IMR-90 (cell line): ENCODE measurements around the gene KRT82. TPM values are rescaled to one million over a fixed set of nuclear protein-coding genes. Genes with fewer than 3 reads are reported as not detected.

ENCODE experiments used
- ATAC-seq: fragments of 200-7000 bp; cut with Tn5 transposase; 2 replicates; pipeline ENCODE4 v1.9.1; 2020; ENCODE audit warnings: low read depth, mild to moderate bottlenecking, moderate library complexity
- BruUV-seq: library from RNA; stranded (reverse); fragments of 400-500 nt; replicated peaks from 2 replicates; lab custom pipeline; 2021; lab: Mats Ljungman, UMichigan
- CTCF ChIA-PET: fragments of 300-600 bp; formaldehyde crosslinking; extraction: SDS; loops from one replicate; lab custom pipeline; 2021; ENCODE audit warnings: antibody characterized with exemption; lab: Yijun Ruan, JAX
- POLR2A ChIA-PET: fragments of 300-600 bp; sonication (Branson Sonifier 250); formaldehyde crosslinking; loops from one replicate; lab custom pipeline; 2022; ENCODE audit warnings: antibody characterized with exemption; ENCODE audit not compliant: unreplicated experiment; lab: Charles Lee
- DNase-seq: peaks from one replicate; pipeline ENCODE4 v3.0.0; 2013
- H2AFZ ChIP-seq: replicated peaks from 2 replicates; pipeline ENCODE3; 2013; ENCODE audit warnings: low read length, mild to moderate bottlenecking; ENCODE audit not compliant: poor library complexity
- H2AK5ac ChIP-seq: 2 replicates; pipeline ENCODE4 v1.6.1; 2013; ENCODE audit warnings: low read depth, low read length, inconsistent platforms
- H2AK9ac ChIP-seq: replicated peaks from 2 replicates; pipeline ENCODE3; 2013; ENCODE audit warnings: mild to moderate bottlenecking, low read depth, low read length, moderate library complexity; ENCODE audit not compliant: poor library complexity
- H2BK120ac ChIP-seq: 2 replicates; pipeline ENCODE4 v1.6.1; 2013; ENCODE audit warnings: low read depth, low read length, inconsistent platforms
- H2BK15ac ChIP-seq: 3 replicates; pipeline ENCODE4 v1.6.1; 2013; ENCODE audit warnings: low read depth, low read length, inconsistent platforms
- H2BK20ac ChIP-seq: 2 replicates; pipeline ENCODE4 v1.6.1; 2013; ENCODE audit warnings: low read depth, mild to moderate bottlenecking, inconsistent platforms, low read length, moderate library complexity
- H2BK5ac ChIP-seq: 2 replicates; pipeline ENCODE4 v1.6.1; 2013; ENCODE audit warnings: mild to moderate bottlenecking, low read depth, low read length, inconsistent platforms; ENCODE audit not compliant: poor library complexity, severe bottlenecking
- H3K14ac ChIP-seq: replicated peaks from 2 replicates; pipeline ENCODE4 v1.6.1; 2013; ENCODE audit warnings: low read depth, low read length, inconsistent platforms
- H3K18ac ChIP-seq: 2 replicates; pipeline ENCODE4 v1.6.1; 2013; ENCODE audit warnings: low read depth, low read length, control low read depth
- H3K23ac ChIP-seq: 2 replicates; pipeline ENCODE4 v1.6.1; 2013; ENCODE audit warnings: low read depth, low read length, inconsistent platforms
- H3K27ac ChIP-seq: 2 replicates; pipeline ENCODE4 v1.5.1; 2013; ENCODE audit warnings: mild to moderate bottlenecking, control low read depth, low read length; ENCODE audit not compliant: insufficient read depth
- H3K27me3 ChIP-seq: 2 replicates; pipeline ENCODE4 v1.6.1; 2013; ENCODE audit warnings: low read length; ENCODE audit not compliant: control insufficient read depth, insufficient read depth
- H3K36me3 ChIP-seq: 2 replicates; pipeline ENCODE4 v1.6.1; 2013; ENCODE audit warnings: low read length, mixed read lengths; ENCODE audit not compliant: control insufficient read depth, insufficient read depth
- H3K4ac ChIP-seq: 2 replicates; pipeline ENCODE4 v1.6.1; 2013; ENCODE audit warnings: low read depth, low read length, inconsistent platforms
- H3K4me1 ChIP-seq: 2 replicates; pipeline ENCODE4 v1.6.1; 2013; ENCODE audit warnings: low read length, mixed read lengths; ENCODE audit not compliant: control insufficient read depth, insufficient read depth
- H3K4me2 ChIP-seq: 2 replicates; pipeline ENCODE4 v1.6.1; 2013; ENCODE audit warnings: low read depth, mild to moderate bottlenecking, control low read depth, low read length, moderate library complexity
- H3K4me3 ChIP-seq: 2 replicates; pipeline ENCODE4 v1.5.1; 2013; ENCODE audit warnings: low read depth, mild to moderate bottlenecking, control low read depth, low read length, moderate library complexity; ENCODE audit not compliant: insufficient read depth
- H3K56ac ChIP-seq: 2 replicates; pipeline ENCODE4 v1.6.1; 2013; ENCODE audit warnings: low read length, inconsistent platforms; ENCODE audit not compliant: insufficient read depth; ENCODE audit errors: extremely low read depth
- H3K79me1 ChIP-seq, 2 experiments: 2 replicates each; pipeline ENCODE4 v1.6.1; 2013; ENCODE audit warnings: low read length in 2 of 2, inconsistent platforms in 1 of 2, low read depth in 1 of 2
- H3K9ac ChIP-seq: 2 replicates; pipeline ENCODE4 v1.6.1; 2013; ENCODE audit warnings: low read depth, low read length, control low read depth
- H3K9me1 ChIP-seq: 2 replicates; pipeline ENCODE4 v1.6.1; 2013; ENCODE audit warnings: low read length, inconsistent platforms; ENCODE audit not compliant: insufficient read depth
- H3K9me3 ChIP-seq: 2 replicates; pipeline ENCODE4 v1.6.1; 2013; ENCODE audit warnings: low read length; ENCODE audit not compliant: control insufficient read depth, insufficient read depth
- H4K20me1 ChIP-seq: 2 replicates; pipeline ENCODE4 v1.6.1; 2013; ENCODE audit warnings: low read length, inconsistent platforms; ENCODE audit not compliant: insufficient read depth
- H4K5ac ChIP-seq: 2 replicates; pipeline ENCODE4 v1.6.1; 2013; ENCODE audit warnings: mild to moderate bottlenecking, low read depth, low read length, control low read depth
- H4K8ac ChIP-seq, 2 experiments: 2 replicates each; pipeline ENCODE4 v1.6.1; 2013; ENCODE audit warnings: low read depth in 2 of 2, low read length in 2 of 2, control low read depth in 1 of 2, inconsistent platforms in 1 of 2
- H4K91ac ChIP-seq: 2 replicates; pipeline ENCODE4 v1.6.1; 2013; ENCODE audit warnings: low read depth, low read length, inconsistent platforms; ENCODE audit not compliant: insufficient read depth
- CTCF ChIP-seq: conservative IDR thresholded peaks from 2 replicates; pipeline ENCODE4 v1.5.1; 2012; ENCODE audit warnings: mild to moderate bottlenecking, low read depth, low read length, improper control_type of control experiment
- FOS ChIP-seq: fragments of 150-350 bp; IDR thresholded peaks from 2 replicates; pipeline ENCODE4 v1.6.1; 2016; ENCODE audit warnings: low read depth, low read length
- RAD21 ChIP-seq: IDR thresholded peaks from 2 replicates; pipeline ENCODE4 v1.6.1; 2012; ENCODE audit warnings: low read length, improper control_type of control experiment
- SMC3 ChIP-seq: fragments of 150-350 bp; IDR thresholded peaks from 2 replicates; pipeline ENCODE4 v1.6.1; 2016; ENCODE audit warnings: low read depth, mild to moderate bottlenecking, antibody characterized with exemption, low read length, moderate library complexity
- WGBS, 2 experiments: methylation state at CpG; one replicate each; pipeline versions ENCODE4 v1.1.5 to v1.1.7; 2013; ENCODE audit warnings: missing lambda C conversion rate in 2 of 2; ENCODE audit not compliant: insufficient read length in 1 of 2; ENCODE audit errors: extremely low coverage in 2 of 2; 5-methylcytosine and 5-hydroxymethylcytosine counted together
- dilution Hi-C: fragments of 300-500 bp; cut with HindIII; formaldehyde crosslinking; loops from one replicate; pipeline ENCODE4 v1.14.3; 2018; ENCODE audit warnings: low sequenced_read_pairs; ENCODE audit not compliant: unreplicated experiment
- in situ Hi-C: fragments of 300-500 bp; cut with MboI; formaldehyde crosslinking; loops from 3 replicates; pipeline ENCODE4 v1.14.3; 2019; ENCODE audit warnings: low sequenced_read_pairs, inconsistent platforms, mixed read lengths
- intact Hi-C: fragments of 100-400 bp; cut with micrococcal nuclease; formaldehyde crosslinking; loops from 2 replicates; pipeline ENCODE4 v1.10.0; 2022
- polyA plus RNA-seq, 3 experiments: library from polyadenylated mRNA; depleted of rRNA; stranded (reverse); fragments of >200 nt; gene quantifications; 2 replicates each; pipeline ENCODE4 v1.2.3, GENCODE V29; 2012; ENCODE audit warnings: low replicate concordance in 1 of 3
- total RNA-seq: library from RNA; depleted of rRNA; stranded (reverse); fragments of >200 nt; gene quantifications from 2 replicates; pipeline ENCODE4 v1.2.3, GENCODE V29; 2012

The KRT82 gene
- total and polyA plus RNA-seq, 2 of the 4 experiments (the other 2 are of a cell fraction), result not detected

- no peak overlapping the region for H3K23ac ChIP-seq
- no peak overlapping the region for H3K9ac ChIP-seq
- POLR2A ChIA-PET, result no interaction called here
- no peak overlapping the region for H3K18ac ChIP-seq
- no TSS peak for BruUV-seq
- no peak overlapping the region for H3K14ac ChIP-seq
- CTCF ChIA-PET, result interaction anchor here (1.0 kb wide), 1 partner anchor 15 kb away, joined by 3 read pairs; no protein-coding TSS in a partner anchor
- H3K79me1 ChIP-seq, result no peaks in the 10 kb centered on the region
- dilution Hi-C loops, result no loop called here
- H3K36me3 ChIP-seq, result no peaks in the 10 kb centered on the region
- no peak overlapping the region for H3K4me3 ChIP-seq
- H4K5ac ChIP-seq, result no peak overlapping the region
- in situ Hi-C loops, result no loop called here
- no peak overlapping the region for H3K56ac ChIP-seq
- DNase-seq, result peak; percentile 13
- no peak overlapping the region for H2AK9ac ChIP-seq
- intact Hi-C loops, result loop anchor here (5.0 kb wide), 1 partner anchor 481 kb away; no protein-coding TSS in a partner anchor
- H3K27ac ChIP-seq, result no peak overlapping the region
- H3K9me1 ChIP-seq, result no peaks in the 10 kb centered on the region
- H2BK15ac ChIP-seq, result no peak overlapping the region
- H2AFZ ChIP-seq, result no peak overlapping the region
- no peak overlapping the region for H2BK20ac ChIP-seq
- H3K9me3 ChIP-seq, result no peaks in the 10 kb centered on the region
- peak; percentile 57; the same call in 1 of the 2 replicates for ATAC-seq
- H4K20me1 ChIP-seq, result no peaks in the 10 kb centered on the region
- H2AK5ac ChIP-seq, result no peak overlapping the region
- H2BK120ac ChIP-seq, result no peak overlapping the region
- H2BK5ac ChIP-seq, result no peak overlapping the region
- TF ChIP-seq RAD21 (peak; percentile 54), CTCF (peak; percentile 41), SMC3 (peak; percentile 52), FOS (no peak)
- no peaks in the 10 kb centered on the region for H3K4me1 ChIP-seq
- no peak overlapping the region for H4K91ac ChIP-seq
- H3K4me2 ChIP-seq, result no peak overlapping the region
- H3K27me3 ChIP-seq, result peaks cover 44% of the 10 kb centered on the region
- WGBS, 2 experiments, result 67% methylated on average over 1 of the region's 11 CpGs; no CpG with 5 or more reads in 1 of the 2 experiments
- no peak overlapping the region for H4K8ac ChIP-seq
- H3K4ac ChIP-seq, result no peak overlapping the region
Observed at GRCh38 chr12:52390739-52391617, 15.2 kb downstream of the KRT82 start.
